Skeletal muscle cell (primary cell): ENCODE results near the gene PLEKHS1.
"Not testable (repeated sequence)": the region's sequence is repeated elsewhere in the genome, so short reads cannot be mapped to it uniquely, and the experiment has no call there.

Experiments
- DNase-seq: peaks from one replicate; pipeline ENCODE4 v3.0.0-alpha.2; 2010; ENCODE audit warnings: low read depth
- H3K4me3 ChIP-seq: 2 replicates; pipeline ENCODE4 v1.5.1; 2011; ENCODE audit warnings: low read depth, mild to moderate bottlenecking, control low read depth, low read length, moderate library complexity

PLEKHS1 gene

DNA sequence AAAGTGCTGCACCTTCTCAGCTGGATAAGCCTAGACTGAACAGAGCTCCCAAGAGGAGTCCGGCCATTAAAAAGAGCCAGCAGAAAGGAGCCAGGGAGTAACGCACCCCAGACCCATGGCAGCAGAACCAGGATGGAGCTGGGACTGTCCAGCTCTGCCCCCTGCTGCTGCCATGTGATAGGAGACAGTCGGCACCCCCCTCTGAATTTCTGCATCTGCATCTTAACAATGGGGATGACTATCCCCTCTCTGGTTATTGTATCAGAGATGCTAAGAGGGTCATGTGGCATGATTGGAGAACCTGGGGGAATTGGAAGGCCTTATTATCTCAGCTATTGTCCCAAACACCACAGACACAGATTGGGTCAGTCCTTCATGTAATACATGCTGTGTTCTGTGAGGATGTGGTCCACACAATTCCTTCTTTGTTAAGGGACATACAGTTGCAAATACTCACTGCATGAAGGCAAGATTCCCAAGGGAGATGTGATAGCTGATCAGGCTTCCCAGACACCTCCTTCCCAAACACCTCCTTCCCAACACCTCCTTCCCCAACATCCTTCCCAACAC is 29.3 kb downstream of the PLEKHS1 start:
- no peak for DNase-seq
- no peak overlapping the region for H3K4me3 ChIP-seq

DNA sequence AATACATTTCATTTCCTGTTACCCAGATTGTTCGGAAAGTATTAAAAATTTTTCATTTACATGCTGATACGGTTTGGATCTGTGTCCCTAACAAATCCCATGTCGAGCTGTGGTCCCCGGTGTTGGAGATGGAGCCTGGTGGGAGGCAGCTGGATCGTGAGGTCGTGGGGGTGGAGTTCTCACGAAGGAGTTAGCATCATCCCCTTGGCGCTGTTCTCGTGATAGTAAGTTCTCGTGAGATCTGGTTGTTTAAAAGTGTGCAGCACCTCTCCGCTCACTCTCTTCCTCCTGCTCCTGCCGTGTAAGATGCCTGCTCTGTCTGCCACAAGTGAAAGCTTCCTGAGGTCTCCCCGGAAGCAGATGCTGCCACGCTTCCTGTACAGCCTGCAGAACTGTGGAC is 30.9 kb downstream of the PLEKHS1 start:
- no peak overlapping the region for H3K4me3 ChIP-seq
- DNase-seq: no peak

DNA sequence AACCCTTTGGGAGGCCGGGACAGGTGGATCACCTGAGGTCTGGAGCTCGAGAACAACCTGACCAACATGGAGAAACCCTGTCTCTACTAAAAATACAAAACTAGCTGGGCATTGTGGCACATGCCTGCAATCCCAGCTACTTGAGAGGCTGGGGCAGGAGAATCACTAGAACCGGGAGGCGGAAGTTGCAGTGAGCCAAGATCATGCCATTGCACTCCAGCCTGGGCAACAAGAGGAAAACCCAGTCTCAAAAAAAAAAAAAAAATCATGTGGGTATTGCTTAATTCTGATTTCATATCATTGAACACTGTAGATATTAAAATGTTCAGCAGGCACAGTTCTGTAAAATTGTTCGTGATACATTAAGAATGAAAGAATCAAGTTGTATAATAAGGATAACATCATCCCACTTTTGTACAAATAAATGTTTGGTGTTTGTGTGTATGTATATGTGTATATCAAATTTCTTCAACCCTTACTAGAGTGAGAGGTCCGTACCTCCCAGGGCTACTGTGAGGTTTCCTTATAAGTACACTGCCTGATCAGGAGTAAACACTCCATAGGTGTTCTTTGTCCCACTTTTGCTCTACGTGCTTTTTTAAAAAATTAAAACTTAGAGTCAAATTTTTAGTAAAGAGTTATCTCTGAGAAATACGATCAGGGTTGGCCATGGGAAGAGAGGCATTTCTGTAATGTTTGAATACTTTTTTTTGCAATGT is 31.7 kb downstream of the PLEKHS1 start:
- H3K4me3 ChIP-seq: no peak overlapping the region
- no peak for DNase-seq

DNA sequence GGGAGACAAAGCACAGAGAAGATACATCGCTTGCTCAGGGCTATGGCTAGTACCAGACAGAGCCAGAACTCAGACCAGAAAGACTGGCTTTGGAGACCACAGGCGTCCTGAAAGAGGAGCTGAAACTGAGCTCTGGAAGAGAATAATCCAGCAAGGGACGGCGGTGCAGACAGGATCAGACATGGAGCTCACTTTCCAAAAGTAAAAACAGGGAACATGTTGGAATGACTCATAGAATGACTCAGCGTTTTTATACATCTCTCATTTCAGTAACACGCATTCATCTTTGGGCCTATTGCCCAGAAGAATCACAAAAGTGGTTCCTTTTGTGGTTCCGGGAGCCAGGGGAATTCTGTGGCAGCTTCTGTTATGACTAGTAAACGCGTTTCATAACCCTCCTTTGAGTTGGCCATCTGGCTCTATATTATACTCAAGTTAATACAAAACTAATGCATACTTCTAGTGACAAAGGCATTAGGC is 37.2 kb downstream of the PLEKHS1 start:
- H3K4me3 ChIP-seq: no peak overlapping the region
- DNase-seq: peak; percentile 95

GRCh38 chr10:113791691-113792090 is 40.2 kb downstream of the PLEKHS1 start:
- DNase-seq: no peak

DNA sequence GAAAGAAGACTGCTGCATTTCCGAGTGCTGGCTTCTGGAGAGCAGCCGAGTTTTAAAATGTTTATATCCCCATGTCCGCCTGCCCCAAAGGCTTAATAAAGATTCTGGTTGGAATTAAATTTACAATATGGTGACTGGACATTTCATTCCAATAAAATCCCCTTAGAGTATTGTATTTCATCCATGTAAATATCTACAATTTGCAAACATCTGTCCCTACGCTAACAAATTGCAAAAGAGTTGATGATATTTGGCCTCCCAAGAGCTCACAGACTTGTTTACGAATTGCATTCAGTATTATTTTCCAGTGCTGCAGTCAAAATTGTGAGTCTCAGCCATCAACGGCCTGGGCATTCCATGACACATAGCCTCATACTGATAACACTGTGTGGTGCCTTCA is 50.1 kb downstream of the PLEKHS1 start:
- H3K4me3 ChIP-seq: no peak overlapping the region
- DNase-seq: no peak

More at GRCh38 chr10:113791691-113792090, 40.2 kb downstream of the PLEKHS1 start:
- H3K4me3 ChIP-seq: no peak overlapping the region

DNA sequence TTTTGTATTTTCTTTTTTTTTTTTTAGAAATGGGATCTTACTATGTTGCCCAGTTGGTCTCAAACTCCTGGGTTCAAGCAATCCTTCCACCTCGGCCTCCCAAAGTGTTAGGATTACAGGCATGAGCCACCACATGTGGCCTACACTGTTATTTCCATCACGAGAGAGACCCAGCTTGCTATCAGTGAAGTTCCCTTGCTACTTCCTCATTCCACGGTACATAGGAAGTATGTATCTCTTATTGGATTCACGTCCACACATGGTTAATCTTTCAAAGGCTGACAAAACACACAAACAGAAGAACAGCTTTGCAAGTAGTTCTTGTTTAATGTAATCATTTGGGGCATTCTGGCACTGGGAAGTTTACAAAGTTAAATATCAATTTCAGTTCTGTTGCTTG is 51.5 kb downstream of the PLEKHS1 start:
- no peak for DNase-seq
- H3K4me3 ChIP-seq: no peak overlapping the region

DNA sequence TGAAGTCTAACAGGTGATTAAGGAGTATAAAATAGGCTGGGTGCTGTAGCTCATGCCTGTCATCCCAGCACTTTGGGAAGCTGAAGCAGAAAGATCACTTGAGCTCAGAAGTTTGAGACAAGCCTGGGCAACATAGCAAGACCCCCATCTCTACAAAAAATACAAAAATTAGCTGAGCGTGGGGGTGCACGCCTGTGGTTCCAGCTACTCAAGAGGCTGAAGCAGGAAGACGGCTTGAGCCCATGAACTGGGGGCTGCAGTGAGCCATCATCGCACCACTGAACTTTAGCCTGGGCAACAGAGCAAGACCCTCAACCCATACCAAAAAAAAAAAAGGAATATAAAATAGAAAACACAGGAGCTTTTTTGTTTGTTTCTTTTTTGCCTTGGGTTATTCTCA is 55.0 kb downstream of the PLEKHS1 start:
- no peak for DNase-seq
- H3K4me3 ChIP-seq: no peak overlapping the region

GRCh38 chr10:113808168-113808567 is 56.7 kb downstream of the PLEKHS1 start:
- DNase-seq: no peak
- no peak overlapping the region for H3K4me3 ChIP-seq

DNA sequence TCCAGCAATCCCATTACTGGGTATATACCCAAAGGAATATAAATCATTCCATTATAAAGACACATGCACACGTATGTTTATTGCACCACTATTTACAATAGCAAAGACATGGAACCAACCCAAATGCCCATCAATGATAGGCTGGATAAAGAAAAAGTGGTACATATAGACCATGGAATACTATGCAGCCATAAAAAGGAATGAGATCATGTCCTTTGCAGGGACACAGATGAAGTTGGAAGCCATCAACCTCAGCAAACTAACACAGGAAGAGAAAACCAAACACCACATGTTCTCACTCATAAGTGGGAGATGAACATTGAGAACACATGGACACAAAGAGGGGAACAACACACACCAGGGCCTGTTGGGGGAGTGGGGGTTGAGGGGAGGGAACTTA is 63.2 kb downstream of the PLEKHS1 start:
- not testable (repeated sequence) for DNase-seq, H3K4me3 ChIP-seq

- H3K4me3 ChIP-seq: no peak overlapping the region
- DNase-seq: no peak
These were observed 68.5 kb downstream of the PLEKHS1 start for GRCh38 chr10:113819989-113820388.

- DNase-seq: no peak
- no peak overlapping the region for H3K4me3 ChIP-seq
These were observed 69.0 kb downstream of the PLEKHS1 start for GRCh38 chr10:113820507-113820906.

DNA sequence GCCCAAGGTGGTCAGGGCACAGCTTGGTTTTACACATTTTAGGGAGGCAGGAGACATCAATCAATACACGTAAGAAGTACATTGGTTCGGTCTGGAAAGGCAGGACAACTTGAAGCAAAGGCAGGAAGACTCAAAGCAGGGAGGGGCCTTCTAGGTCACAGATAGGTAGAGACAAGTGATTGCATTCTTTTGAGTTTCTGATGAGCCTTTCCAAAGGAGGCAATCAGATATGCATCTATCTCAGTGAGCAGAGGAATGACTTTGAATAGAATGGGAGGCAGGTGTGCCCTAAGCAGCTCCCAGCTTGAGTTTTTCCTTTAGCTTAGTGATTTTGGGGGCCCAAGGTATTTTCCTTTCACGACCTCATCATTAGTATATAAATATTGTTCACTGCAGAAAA is 69.8 kb downstream of the PLEKHS1 start:
- DNase-seq, H3K4me3 ChIP-seq: not testable (repeated sequence)

DNA sequence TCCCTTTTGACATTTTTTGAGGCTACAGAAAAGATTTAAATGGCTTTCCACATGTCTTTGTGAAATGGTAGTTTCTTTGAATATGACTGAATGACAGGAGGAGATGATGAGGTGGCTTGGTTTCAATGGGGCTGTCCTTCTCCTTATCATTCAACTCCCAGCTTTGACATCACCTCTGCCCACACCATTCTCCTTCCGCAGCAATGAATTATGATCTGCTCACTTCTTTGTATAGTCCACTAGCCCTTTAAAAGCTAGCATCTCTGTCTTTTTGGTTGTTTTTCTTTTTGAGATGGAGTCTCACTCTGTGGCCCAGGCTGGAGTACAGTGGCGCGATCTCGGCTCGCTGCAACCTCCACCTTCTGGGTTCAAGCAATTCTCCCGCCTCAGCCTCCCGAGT is 70.7 kb downstream of the PLEKHS1 start:
- no peak for DNase-seq
- no peak overlapping the region for H3K4me3 ChIP-seq

DNA sequence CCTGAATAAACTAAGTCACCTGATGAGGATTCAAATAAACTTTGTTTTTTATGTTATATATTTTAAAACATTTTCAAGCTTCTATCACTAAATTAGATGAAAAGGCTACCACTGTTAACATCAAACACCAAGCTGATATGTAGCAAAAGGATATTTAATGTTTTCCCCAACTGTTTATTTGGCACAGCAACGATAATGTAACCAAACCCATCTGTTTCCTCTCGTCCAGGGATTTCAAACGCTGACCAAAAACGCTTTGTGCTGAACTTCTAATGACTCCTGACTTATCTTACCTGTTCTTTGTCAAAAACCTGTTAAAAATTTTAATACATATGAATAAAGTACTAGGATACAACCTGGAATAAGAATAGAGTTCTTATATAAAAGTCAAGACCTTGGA is 71.9 kb downstream of the PLEKHS1 start:
- no peak overlapping the region for H3K4me3 ChIP-seq
- DNase-seq: no peak

DNA sequence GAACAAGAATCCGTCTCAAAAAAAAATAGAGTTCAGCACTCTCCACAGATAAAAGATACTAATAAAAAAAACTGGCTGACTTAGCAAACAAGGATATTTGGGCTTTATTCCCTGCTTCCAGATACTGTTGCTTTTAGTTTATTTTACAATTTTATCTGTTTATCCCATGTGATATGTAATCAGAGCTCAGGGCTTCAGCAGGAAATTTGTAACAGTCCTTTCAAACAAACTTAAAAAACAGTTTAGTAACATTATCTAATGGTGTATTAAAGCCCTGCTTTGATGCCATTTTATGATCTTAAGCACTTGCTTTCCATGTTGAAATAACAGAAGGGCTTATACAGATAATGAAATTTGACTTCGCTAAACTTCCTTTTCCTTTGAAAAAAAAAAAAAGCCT is 74.3 kb downstream of the PLEKHS1 start:
- no peak for DNase-seq
- H3K4me3 ChIP-seq: no peak overlapping the region

DNA sequence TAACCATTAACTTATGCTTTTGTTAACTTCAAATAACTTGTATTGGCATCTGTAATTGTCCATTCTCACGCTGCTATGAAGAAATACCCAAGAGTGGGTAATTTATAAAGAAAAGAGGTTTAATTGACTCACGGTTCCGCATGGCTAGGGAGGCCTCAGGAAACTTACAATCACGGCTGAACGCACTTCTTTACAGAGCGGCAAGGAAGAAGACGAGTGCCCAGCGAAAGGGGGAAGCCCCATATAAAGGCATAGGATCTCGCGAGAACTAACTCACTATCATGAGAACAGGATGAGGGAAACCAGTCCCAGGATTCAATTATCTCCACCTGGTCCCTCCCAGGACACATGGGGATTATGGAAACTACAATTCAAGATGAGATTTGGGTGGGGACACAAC is 77.1 kb downstream of the PLEKHS1 start:
- not testable (repeated sequence) for H3K4me3 ChIP-seq, DNase-seq
